ENCODE data around the gene CBX2. TPM values are rescaled to one million over a fixed set of nuclear protein-coding genes. Genes with fewer than 3 reads are reported as not detected.

CBX2 gene
- total RNA-seq (1 to 10 TPM; 2.6 to 3.6 TPM), polyA plus RNA-seq (ENCODE audit: insufficient read length in 6 of 6) (10 to 100 TPM; 22.1 to 33.8 (median 27.2) TPM)
- long read RNA-seq, donor 1, full-length matches to known transcripts: 19 of 19 reads
- long read RNA-seq, donor 1, partial matches to known transcripts: 0 of 19 reads
- long read RNA-seq, donor 1, other reads (novel, unspliced or antisense): 0 of 19 reads
- long read RNA-seq, donor 2, full-length matches to known transcripts: 17 of 17 reads
- long read RNA-seq, donor 2, partial matches to known transcripts: 0 of 17 reads
- long read RNA-seq, donor 2, other reads (novel, unspliced or antisense): 0 of 17 reads
- long read RNA-seq, donor 3, full-length matches to known transcripts: 16 of 16 reads
- long read RNA-seq, donor 3, partial matches to known transcripts: 0 of 16 reads
- long read RNA-seq, donor 3, other reads (novel, unspliced or antisense): 0 of 16 reads
- long read RNA-seq, donor 4: 0 reads
- long read RNA-seq, donor 5, full-length matches to known transcripts: 13 of 13 reads
- long read RNA-seq, donor 5, partial matches to known transcripts: 0 of 13 reads
- long read RNA-seq, donor 5, other reads (novel, unspliced or antisense): 0 of 13 reads
- long read RNA-seq, donor 6, full-length matches to known transcripts: 19 of 24 reads
- long read RNA-seq, donor 6, partial matches to known transcripts: 5 of 24 reads
- long read RNA-seq, donor 6, other reads (novel, unspliced or antisense): 0 of 24 reads
- long read RNA-seq, donor 7, full-length matches to known transcripts: 4 of 4 reads
- long read RNA-seq, donor 7, partial matches to known transcripts: 0 of 4 reads
- long read RNA-seq, donor 7, other reads (novel, unspliced or antisense): 0 of 4 reads
- long read RNA-seq, donor 8, full-length matches to known transcripts: 13 of 13 reads
- long read RNA-seq, donor 8, partial matches to known transcripts: 0 of 13 reads
- long read RNA-seq, donor 8, other reads (novel, unspliced or antisense): 0 of 13 reads
- long read RNA-seq, donor 9, full-length matches to known transcripts: 1 of 1 reads
- long read RNA-seq, donor 9, partial matches to known transcripts: 0 of 1 reads
- long read RNA-seq, donor 9, other reads (novel, unspliced or antisense): 0 of 1 reads
- long read RNA-seq, donor 10: 0 reads
- long read RNA-seq, donor 11: 0 reads
- long read RNA-seq, donor 12, full-length matches to known transcripts: 11 of 16 reads
- long read RNA-seq, donor 12, partial matches to known transcripts: 5 of 16 reads
- long read RNA-seq, donor 12, other reads (novel, unspliced or antisense): 0 of 16 reads

- no peak for TF ChIP-seq CTCF (IDR thresholded peaks at IDR 0.05)
- intact Hi-C loops (cut with DNase I): no loop called here
- Histone ChIP-seq H3K27me3 (peaks cover 35 to 95% of the 10 kb centered on the region in 2 donors), H3K4me3 (peak within 1 kb of the TSS; percentile 66), H3K9me3 (no peaks in the 10 kb centered on the region), H3K36me3 (no peaks in the 10 kb centered on the region), H3K27ac (peak within 1 kb of the TSS; percentile 33 to 63), H3K4me1 (peaks cover 12 to 29% of the 10 kb centered on the region in 2 donors)
- peak; percentile 81 for ATAC-seq
- peak in 3 of 4 donors; percentile 80 to 94 (median 83) for DNase-seq
Measured at GRCh38 chr17:79777894-79778503, at the start of gene CBX2. Gene CBX2, plus strand, starts transcription at chr17:79778148. Its CDS starts 88 bp downstream, at chr17:79778236.

GRCh38 chr17:79728169-79728907 is 49.6 kb upstream of the CBX2 start:
- Histone ChIP-seq H3K36me3 (no peaks in the 10 kb centered on the region), H3K27ac (no peak overlapping the region), H3K9me3 (no peaks in the 10 kb centered on the region), H3K27me3 (no peaks in the 10 kb centered on the region), H3K4me1 (peaks cover 0 to 18% of the 10 kb centered on the region in 2 donors), H3K4me3 (peak overlapping the region; percentile 25 to 39)
- DNase-seq (peak in 3 of 4 donors; percentile 87 to 91 (median 90)), ATAC-seq (peak; percentile 91)
- TF ChIP-seq CTCF (IDR thresholded peaks at IDR 0.05): no peak
- intact Hi-C loops (cut with DNase I): no loop called here

GRCh38 chr17:79728908-79729471 is 49.0 kb upstream of the CBX2 start:
- intact Hi-C loops (cut with DNase I): no loop called here

More at GRCh38 chr17:79728908-79729471, 49.0 kb upstream of the CBX2 start:
- H3K4me3 ChIP-seq: peak overlapping the region in 1 of 2 donors; percentile 39
- H3K27ac ChIP-seq: no peak overlapping the region
- DNase-seq (no peak), ATAC-seq (peak; percentile 5)
- H3K27me3 ChIP-seq: no peaks in the 10 kb centered on the region
- H3K9me3 ChIP-seq: no peaks in the 10 kb centered on the region
- no peak for TF ChIP-seq CTCF (IDR thresholded peaks at IDR 0.05)
- H3K36me3 ChIP-seq: no peaks in the 10 kb centered on the region
- H3K4me1 ChIP-seq: peaks cover 0 to 22% of the 10 kb centered on the region in 2 donors

Data from left lung (tissue), 14 donors.